Measurements from ENCODE around the gene ZNF366. TPM values are rescaled to one million over a fixed set of nuclear protein-coding genes. Genes with fewer than 3 reads are reported as not detected.

ZNF366 gene
- total RNA-seq, 1 donor from 2014 or later: 1.9 TPM

DNA sequence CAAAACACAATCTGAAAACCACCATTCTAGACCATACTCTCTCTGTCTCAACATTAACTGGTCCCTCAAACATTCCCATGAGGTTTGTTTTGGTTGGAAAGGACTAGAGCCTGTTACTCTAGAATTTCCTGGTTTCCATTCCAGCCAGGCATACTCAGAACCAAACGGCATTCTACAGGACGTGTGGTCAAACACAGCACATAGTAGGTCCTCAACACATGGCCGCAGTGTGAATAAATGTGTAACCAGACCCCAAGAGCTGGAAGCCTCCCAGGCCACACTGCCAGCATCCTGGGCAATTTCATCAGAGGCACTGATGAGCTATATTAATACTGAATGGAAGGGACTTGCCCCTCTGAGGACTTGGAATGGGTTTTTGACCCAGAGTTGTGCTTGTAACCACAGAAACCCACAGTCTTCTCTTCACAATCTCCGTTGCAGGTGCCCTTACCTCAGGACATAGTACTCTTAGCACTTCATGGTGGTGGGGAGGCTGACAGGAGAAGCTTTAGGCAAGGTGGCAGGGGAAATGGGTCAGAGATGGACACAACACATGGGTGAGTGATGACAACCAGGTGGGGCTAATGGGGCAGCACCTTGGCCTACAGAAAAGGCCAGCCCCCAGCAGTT is 66.0 kb downstream of the ZNF366 start:
- DNase-seq (ENCODE audit: low read depth in 2 of 2): no peak

DNA sequence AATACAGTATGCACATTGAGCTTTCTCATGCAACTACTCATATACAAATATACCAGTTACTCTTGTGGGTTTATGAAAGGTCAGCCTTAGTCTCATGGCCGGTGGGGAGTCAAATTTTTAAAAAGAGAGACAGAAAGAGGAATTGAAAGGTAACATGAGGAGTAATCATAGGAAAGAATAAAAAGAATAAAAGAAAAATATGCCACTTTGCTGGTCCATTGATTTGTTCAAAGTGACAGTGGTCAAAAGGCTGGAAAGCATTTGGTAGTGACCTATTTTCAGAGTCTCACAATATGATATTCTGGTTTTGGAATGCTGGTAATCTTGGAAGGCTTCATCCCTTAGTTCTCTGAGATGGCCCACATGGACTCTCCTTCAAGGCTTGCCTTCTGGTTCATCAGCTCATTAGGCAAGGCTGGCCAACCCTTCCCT is 67.0 kb downstream of the ZNF366 start:
- no peak for DNase-seq (ENCODE audit: low read depth in 2 of 2)

DNA sequence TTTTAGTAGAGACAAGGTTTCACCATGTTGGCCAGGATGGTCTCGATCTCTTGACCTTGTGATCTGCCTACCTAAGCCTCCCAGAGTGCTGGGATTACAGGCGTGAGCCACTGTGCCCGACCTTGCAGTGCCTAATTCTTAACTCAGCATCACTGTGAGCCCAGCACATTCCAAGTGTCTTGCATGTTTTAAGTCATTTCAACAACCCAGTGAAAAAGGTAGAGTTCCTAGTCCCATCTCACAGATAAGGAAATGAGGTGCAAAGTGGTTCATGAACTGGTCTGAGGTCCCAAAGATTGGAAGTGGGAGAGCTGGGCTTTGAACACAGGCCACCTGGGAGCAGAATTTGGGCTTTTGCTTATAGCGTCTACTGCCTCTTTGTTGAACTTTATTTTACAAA is 68.0 kb downstream of the ZNF366 start:
- no peak for DNase-seq (ENCODE audit: low read depth in 2 of 2)

DNA sequence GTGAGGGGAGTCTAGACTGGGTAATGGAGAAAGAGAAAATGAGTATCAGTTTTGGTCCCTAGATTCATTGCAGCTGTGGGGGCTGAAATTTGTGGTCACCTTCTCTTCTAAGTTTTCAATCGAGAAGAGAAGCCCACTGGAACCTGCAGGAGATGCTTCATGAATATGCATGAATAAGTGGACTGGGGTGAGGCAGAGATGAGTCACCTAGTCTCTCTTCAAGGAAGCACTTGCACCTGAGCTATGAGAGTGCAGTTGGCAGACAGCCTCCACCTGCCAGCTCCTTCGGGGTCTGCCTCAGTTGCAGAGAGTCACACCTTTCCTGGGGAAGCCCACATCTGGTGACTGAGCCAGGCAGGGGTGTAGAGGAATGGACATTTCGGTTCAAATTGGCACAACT is 69.1 kb downstream of the ZNF366 start:
- DNase-seq (ENCODE audit: low read depth in 2 of 2): no peak

DNA sequence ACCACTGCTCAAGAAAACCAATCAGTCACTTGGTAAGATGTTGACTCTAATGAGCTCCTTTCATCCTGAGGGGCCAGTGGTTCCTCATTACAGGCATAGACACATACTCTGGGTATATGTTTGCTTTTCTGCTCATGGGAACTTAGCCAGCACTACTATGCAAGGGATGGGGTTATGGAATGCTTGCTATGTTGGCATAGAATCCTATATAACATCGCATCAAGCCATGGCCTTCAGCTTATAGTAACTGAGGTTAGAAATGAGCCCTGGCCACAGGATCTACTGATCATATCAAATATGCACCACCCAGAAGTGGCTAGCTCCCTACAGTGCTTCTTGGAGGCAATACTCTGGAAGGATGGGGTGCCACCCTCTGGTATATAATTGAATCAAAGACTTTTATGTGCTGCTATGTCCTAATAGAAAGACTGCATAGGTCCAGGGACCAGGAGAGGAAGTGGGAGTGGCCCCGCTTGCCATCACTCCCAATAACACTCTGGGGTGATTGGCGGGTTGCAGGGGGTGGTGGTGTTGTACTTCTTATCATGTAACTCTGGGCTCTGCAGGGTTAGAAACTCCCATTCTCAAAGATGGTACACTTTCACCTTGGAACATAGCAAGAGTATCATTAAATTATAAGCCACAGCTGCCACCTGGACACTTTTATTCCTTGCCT is 70.3 kb downstream of the ZNF366 start:
- no peak for DNase-seq (ENCODE audit: low read depth in 2 of 2)

DNA sequence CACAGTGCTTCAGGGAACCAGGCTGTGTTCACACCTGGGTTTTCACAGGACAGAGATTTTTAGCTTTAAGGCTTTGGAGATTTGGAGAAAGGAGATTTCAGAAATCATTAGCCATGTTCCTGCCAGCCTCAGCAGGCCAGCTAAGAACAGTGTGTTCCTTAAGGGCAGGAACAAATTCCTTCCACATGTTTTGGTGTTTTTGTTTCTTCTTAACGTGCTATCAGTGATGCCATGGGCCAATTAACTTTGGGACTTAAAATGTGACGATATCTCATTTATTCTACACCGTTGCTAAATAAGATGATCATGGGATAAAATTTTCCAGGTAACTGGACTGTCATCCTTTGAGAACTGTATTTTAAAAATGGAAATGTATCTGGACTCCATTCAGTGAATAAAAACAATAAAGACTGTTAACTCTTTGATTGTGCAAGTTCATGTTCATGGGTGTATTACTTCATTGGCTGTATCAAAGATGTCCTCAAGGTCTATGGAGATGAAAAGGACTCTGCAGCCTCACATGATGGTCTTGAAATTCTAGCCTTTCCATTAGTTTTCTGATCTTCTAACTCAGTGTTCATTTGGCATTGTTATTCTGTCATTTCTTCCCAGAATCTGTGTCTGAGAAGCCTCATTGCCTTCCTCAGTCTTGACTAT is 72.3 kb downstream of the ZNF366 start:
- no peak for DNase-seq (ENCODE audit: low read depth in 2 of 2)

DNA sequence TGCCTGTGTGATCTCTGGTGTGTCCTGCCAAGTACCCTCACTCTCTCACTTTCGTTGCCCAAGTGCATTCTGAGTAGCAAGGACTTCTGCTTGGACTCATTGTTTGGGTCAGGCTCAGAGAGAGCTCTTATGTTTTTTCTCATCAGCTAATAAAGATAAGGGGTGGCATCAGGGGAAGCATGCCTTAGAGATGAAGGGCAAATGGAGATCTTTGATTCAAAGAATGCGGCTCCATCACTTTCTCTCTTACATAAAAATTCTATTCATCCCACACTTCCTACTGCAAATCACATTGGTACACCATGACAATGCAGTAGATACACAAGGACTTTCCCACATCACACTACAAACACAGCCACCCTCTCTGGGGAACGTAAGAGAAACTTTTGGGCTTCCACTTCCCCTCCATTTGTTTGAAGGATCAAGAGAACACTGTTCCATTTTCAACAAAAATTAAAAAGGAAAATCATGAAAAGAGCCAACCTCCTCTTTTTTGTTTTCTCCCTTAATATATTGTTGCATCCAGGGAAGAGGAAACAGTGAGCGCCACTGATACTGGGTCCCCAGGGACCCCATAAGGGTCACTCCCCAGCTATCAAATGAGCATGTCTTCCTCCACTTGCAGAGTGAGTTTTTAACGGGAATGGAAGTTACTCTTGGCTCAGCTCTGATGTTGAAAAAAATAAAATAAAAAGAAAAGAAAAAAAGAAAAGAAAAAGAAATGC is 73.0 kb downstream of the ZNF366 start:
- no peak for DNase-seq (ENCODE audit: low read depth in 2 of 2)

DNA sequence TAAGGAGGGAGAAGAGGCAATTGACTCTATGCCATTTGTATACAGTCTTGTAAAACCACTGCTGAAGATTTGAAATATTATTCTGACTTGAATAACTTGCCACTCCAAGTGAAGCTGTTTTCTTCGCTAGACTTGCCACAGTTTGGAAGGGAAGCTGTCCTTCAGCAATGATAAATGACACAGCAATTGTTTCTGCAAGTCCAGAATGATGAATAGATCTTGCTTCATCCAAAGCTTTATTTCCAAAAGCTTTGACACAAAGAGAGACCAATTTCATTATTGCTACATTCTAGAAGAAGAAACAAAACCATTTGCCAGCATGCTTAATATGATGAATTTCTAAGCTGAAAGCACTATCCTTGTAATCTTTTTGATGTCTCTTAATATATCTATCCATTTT is 73.7 kb downstream of the ZNF366 start:
- no peak for DNase-seq (ENCODE audit: low read depth in 2 of 2)

DNA sequence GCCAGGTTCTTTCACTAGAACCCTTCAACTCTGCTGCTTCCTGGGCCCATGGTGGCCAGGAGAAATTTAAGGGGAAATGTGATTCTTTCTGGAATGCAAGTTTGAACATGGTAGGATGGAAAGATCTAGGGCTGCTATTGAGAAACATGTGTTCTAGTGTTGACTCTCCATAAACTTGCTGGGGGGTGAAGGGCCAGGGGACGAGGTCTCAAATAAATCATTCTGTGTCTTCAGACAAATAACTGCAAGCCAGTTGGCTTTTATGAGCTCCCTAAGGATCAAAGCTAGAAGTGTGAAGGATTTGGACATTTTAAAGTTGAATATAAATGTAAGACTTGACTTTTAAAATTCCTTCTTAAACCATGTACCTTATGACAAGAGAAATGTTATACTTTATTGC is 78.5 kb downstream of the ZNF366 start:
- no peak for DNase-seq (ENCODE audit: low read depth in 2 of 2)

DNA sequence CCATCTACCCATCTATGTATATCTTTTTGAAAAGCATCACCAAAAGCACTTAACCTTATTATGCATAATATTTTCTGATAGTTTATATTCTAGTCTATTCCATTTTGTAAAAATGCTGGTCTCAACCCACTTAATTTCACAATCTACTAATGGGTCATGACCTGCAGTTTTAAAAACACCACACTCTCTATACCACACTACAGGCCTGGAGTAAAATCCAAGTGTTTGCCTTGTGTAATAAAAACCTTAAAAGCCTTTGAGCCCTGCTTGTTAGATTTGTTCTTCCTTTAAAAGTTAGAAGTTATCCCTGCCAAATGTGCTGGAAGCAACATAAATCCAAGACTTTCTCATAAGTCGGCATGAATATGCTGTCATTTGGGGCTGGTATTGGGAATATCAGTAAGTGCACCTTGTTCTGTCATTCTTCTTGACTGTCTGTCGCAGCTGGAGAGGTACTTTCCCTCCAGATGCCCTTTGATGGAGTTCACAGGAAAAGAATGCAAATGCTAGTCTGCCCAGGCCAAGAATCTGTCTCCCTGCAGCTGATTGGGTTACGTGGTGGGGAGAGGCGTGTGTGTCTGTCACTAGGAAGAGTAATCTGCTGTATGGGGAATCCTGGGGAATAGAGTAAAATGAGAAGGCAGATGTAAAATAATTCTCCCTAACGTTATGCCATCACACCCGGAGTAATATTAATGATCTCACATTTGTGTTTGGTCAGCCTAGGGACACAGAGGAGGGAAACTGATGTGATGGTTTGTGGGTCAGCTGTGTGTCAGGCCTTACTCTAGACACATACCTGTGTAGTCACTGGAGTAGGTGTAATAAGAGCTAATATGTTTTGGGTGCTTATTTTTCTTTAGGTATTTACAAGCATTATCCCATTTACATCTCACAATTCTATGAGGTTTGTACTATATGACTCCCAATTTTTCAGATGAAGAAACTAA is 79.4 kb downstream of the ZNF366 start:
- DNase-seq (ENCODE audit: low read depth in 2 of 2): peak; percentile 25 to 61

DNA sequence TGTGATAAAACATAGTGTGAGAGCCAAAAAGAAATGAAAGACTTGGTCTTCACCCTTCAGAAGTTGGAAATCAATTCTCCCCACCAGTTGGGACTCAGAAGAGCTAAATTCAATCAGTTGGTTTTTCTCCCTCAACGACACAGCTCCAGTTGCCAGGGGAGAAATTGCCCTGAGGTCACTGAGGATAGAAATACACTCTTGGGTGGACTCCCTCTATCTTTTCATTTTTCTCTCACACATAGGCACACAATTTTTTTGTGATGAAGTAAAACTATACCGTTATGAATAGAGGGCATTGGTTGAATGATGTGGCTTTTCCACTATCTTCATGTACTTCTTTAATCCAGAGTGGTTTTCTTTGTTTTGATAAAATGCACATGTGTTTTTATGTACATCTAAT is 80.2 kb downstream of the ZNF366 start:
- DNase-seq (ENCODE audit: low read depth in 2 of 2): no peak

DNA sequence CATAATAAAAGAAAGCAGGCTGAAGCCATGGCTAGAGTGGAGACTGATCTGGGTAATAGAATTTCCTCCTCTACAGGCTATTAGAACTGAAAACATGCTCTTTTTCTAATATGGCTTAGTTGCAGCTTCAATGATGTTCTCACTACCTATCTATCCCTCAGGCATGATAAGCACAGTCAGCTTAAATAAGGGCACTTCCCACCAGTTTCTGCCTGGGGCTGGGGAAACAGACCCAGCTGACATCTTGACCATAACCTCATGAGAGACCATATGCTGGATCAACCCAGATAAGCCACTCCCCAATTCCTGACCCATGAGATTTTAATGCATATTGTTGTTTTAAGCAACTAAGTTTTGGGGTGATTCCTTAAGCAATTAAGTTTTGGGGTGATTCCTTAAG is 81.2 kb downstream of the ZNF366 start:
- DNase-seq (ENCODE audit: low read depth in 2 of 2): no peak

DNA sequence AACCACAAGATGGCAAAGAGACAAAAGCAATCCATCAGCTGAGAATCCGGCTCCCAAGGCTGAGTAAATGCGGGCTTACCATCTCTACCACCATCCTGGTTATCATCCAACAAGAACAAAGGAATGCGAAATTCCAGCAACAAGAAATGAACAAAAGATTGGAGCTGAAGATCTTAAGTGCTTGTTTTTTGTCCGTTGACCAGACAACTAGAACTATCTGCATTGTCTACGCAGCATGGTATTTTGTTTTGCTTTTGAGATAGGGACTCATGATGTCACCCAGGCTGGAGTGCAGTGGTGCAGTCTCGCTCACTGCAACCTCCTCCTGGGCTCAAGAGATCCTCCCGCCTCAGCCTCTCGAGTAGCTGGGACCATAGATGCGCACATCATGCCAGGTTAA is 88.9 kb downstream of the ZNF366 start:
- DNase-seq (ENCODE audit: low read depth in 2 of 2): no peak

DNA sequence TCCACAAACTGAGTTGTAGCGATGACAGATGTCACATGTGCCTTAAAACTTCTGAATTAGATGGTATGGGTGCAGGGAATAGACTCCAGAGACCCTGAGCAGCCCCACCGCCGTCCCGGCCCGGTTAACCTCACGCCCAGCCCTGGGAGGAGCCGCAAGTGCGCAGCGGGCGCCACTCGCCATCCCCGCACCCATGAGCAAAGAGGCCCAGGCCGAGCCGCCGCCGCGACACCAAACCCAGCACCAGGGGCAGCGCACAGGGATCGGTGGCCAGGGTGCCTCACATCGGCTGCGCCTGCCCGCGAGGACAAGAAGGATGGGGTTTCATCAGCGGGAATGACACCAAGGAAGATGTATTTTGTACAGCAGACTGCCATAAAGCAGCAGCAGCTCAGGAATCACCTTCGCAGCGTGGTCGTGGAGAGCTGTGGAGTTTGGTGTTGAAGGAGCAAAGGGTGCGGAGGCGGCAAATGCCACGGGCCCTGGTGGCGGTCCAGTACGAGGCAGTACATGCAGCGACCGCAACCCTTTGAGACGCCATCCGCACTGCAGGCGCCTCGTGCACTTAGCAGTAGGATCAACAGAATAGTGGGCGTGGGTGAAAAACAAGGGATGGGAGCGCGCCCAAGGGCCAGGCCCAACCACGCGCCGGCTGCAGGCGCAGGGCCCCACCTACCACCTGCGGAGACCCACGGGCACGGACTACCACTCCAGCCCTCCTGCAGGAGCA is 89.7 kb downstream of the ZNF366 start:
- DNase-seq (ENCODE audit: low read depth in 2 of 2): no peak

DNA sequence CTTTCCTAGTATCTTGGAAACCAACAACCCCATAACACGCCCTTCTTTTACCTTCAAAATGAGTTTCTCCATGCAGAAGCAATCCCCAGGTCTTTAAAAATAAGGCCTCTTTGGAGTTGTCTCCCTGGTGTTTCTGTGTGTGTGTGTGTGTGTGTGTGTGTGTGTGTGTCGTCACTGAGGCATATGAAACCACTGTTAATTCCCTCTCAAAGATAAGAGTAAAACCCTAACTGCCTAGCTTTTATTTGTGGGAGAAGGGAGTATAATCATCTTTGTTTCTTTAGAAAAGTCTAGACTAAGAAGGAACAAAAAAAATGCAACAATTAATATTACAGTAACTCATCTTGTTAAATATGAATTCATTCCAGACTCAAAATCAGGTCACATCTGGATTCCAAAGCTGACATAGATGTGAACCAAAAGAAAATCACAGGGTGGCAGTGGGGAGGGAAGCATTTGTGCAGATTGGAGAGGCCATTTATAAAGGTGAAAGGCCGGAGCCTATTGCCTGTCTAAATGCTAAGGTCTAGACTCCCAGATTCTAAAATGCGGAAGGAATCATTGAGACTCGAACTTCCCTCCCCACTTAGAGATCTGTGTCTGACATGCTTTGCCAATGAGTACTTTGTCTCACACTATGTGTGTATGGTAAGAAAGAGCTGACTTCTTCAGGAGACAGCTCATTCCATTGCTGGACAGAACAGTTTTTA is 91.4 kb downstream of the ZNF366 start:
- no peak for DNase-seq (ENCODE audit: low read depth in 2 of 2)

DNA sequence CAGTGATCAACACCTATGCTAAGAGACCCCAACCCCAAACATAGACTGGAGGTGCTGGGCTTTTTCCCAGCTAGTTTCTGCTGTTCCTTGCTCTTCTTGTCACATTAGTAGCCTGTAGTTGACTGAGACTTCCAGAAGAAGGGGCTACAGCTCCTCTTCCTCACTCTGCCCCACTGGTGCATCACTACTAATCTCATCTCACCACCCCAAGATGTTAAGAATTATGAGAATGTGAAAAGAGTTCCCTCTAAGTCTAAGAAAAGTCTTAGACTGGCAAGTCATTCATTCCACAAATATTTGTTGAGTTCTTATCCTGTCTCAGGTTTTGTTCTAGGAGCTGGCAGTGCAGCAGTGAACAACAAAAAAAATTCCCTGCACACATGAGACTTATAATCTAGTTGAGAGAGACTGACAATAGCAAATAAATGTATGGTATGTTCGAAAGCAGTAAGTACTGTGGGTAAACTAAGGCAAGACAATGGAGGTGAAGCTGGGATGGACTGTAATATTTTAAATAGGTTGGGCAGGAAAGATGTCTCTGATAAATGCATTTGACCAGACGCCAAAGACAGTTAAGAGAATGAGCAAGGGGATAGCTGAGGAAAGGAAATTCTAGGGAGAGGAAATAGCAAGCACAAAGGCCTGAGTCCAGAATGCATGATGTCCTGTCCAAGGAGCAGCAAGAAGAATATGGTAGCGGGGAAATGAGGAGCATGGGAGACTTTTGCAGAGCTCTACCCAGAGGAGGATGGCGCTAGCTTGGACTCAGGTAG is 94.7 kb downstream of the ZNF366 start:
- DNase-seq (ENCODE audit: low read depth in 2 of 2): no peak

DNA sequence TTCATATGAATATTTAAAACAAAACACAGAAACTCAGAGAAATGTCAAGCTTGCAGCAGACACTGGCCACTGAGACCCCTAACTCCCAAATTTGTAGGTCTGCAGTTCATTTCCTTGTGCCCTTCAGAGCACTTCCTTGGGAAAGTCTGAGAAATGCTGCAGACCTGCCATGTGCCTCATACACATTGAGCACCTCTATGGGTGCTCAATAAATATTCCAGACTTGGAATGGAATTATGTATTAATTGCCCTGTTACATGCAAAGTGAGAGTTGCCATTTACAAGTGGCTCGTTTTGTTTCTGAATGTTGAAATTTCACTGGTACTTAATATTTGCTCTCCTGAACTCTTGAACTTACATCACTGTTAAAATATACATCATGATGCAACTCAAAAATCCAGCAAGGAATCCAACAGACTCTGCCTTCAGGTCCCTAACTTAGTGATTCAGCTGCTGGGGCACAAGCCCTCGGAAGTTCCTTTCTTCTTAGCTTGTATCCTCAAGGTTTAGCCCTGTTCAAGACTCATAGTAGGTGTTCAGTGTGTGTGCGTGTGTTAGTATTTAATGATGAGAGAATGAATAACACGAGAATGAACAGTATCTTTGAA is 96.4 kb downstream of the ZNF366 start:
- no peak for DNase-seq (ENCODE audit: low read depth in 2 of 2)

DNA sequence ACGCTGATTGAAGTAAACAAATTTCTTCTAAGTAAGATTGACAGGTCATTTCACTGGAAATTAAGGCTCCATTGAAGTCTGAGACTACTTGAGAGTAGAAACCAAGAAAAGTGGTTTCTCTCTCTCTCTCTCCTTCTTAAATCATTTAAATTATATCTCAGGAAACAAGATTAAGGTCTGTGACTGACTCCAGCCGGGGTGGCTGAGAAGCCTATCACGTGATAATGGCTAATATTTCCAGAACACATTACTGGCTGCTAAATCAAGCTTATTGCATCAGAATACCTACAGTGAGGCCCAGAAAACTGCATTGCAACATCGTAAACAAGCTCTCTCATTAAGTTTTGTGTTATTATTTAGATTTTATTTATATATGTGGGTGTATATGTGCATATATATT is 98.6 kb downstream of the ZNF366 start:
- DNase-seq (ENCODE audit: low read depth in 2 of 2): no peak

DNA sequence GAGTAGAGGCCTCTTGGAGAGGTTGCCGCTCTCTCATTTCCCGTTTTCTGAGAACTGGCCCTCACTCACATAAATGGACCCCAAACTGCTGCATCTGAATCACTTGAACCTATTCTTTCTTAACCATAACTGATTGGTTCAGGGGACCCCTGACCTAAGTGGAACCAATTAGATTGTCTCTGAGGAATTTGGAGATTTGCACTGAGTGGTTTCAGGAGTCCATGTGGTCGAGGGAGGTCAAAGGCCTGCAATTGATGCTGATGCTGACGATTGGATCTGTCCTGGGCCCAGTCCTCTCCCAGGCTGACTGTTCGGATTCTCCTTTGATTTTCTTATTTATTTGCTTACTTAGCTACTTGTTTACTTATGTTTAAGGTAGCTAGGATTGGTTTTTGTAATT is 99.1 kb downstream of the ZNF366 start:
- no peak for DNase-seq (ENCODE audit: low read depth in 2 of 2)

Data from dermis microvascular lymphatic vessel endothelial cell (primary cell).